Spleen (tissue), 11 donors: ENCODE results near the gene CCDC137. TPM values are rescaled to one million over a fixed set of nuclear protein-coding genes. Genes with fewer than 3 reads are reported as not detected.

Experiments used
- DNase-seq: peaks from one replicate; pipeline ENCODE4 v3.0.0-alpha.2; 2020
- H3K27ac ChIP-seq, 8 donors: fragments of 200-600 bp; sonication (generic) in 7 of 8; 1 replicate in 4 of 8; 2 replicates in 4 of 8; pipeline versions ENCODE4 v1.5.0 to v1.8.0; 2016 to 2021; ENCODE audit warnings: inconsistent platforms in 4 of 8, mild to moderate bottlenecking in 4 of 8, moderate library complexity in 1 of 8
- H3K27me3 ChIP-seq, 7 donors: fragments of 200-600 bp; sonication (generic) in 6 of 7; replicated peaks in 1 of 7; 1 replicate in 4 of 7; 2 replicates in 3 of 7; pipeline versions ENCODE4 v1.5.0 to v1.8.0; 2016 to 2021; ENCODE audit warnings: inconsistent platforms in 3 of 7, mild to moderate bottlenecking in 1 of 7
- H3K36me3 ChIP-seq, 6 donors: fragments of 200-600 bp; sonication (generic) in 5 of 6; 1 replicate in 4 of 6; 2 replicates in 2 of 6; pipeline versions ENCODE4 v1.5.0 to v1.8.0; 2016 to 2021; ENCODE audit warnings: inconsistent platforms in 2 of 6
- H3K4me1 ChIP-seq, 6 donors: fragments of 200-600 bp; sonication (generic) in 5 of 6; 1 replicate in 3 of 6; 2 replicates in 3 of 6; pipeline versions ENCODE4 v1.5.0 to v1.8.0; 2016 to 2021; ENCODE audit warnings: inconsistent platforms in 3 of 6
- H3K4me3 ChIP-seq, 8 donors: fragments of 200-600 bp; sonication (generic) in 7 of 8; 1 replicate in 4 of 8; 2 replicates in 4 of 8; pipeline versions ENCODE4 v1.5.0 to v1.8.0; 2016 to 2021; ENCODE audit warnings: inconsistent platforms in 4 of 8, mild to moderate bottlenecking in 4 of 8, moderate library complexity in 2 of 8
- H3K9me3 ChIP-seq, 8 donors: fragments of 200-600 bp; sonication (generic) in 7 of 8; 1 replicate in 4 of 8; 2 replicates in 4 of 8; pipeline versions ENCODE4 v1.5.0 to v1.8.0; 2016 to 2021; ENCODE audit warnings: inconsistent platforms in 4 of 8
- POLR2A ChIP-seq, 3 donors: fragments of 450-650 bp; IDR thresholded peaks; one replicate each; pipeline ENCODE4 v1.5.1; 2017; ENCODE audit warnings: antibody characterized with exemption in 3 of 3, mild to moderate bottlenecking in 1 of 3
- POLR2AphosphoS5 ChIP-seq, 3 donors: sonication (generic); formaldehyde crosslinking; IDR thresholded peaks; one replicate each; pipeline ENCODE4 v1.5.1; 2017; ENCODE audit warnings: antibody characterized with exemption in 3 of 3
- WGBS, 5 donors: extraction: QIAGEN DNeasy Blood & Tissue Kit in 3 of 5; methylation state at CpG; one replicate each; pipeline versions ENCODE4 v1.1.5 to v1.1.7; 2013 to 2018; 5-methylcytosine and 5-hydroxymethylcytosine counted together
- intact Hi-C: fragments of 100-400 bp; cut with DNase I; formaldehyde crosslinking; loops from one replicate; pipeline ENCODE4 v1.15.0; 2023; ENCODE audit warnings: low total_unique reads
- polyA plus RNA-seq, 3 donors: library from polyadenylated mRNA; stranded (reverse); fragments of 200-250 nt; gene quantifications; one replicate each; pipeline ENCODE4 v1.2.1, GENCODE V29; 2013
- total RNA-seq, 7 donors: library from RNA; depleted of rRNA in 3 of 7; stranded (reverse); fragments of >200 nt in 3 of 7; fragmentation: NEBNext Ultra II Directional in 4 of 7; extraction: Animal tissue kit (Norgen Biotek cat#: 25700) in 4 of 7; gene quantifications; one replicate each; pipeline versions ENCODE4 v1.1.0 to v1.2.1, GENCODE V29; 2016 to 2021
- TF ChIP-seq, protein P1 (sequence below), 11 experiments: fragments of 200-600 bp in 7 of 11; fragments of 450-650 bp in 4 of 11; sonication (generic) in 4 of 11; IDR thresholded peaks in 8 of 11; conservative IDR thresholded peaks in 3 of 11; 1 replicate in 7 of 11; 2 replicates in 4 of 11; pipeline versions ENCODE4 v1.4.0 to v1.8.0; 2016 to 2021; ENCODE audit warnings: antibody characterized with exemption in 11 of 11, inconsistent platforms in 4 of 11, mild to moderate bottlenecking in 1 of 11
- donor health status: healthy with polysubstance abuse.
- donor health status: DM: no; HTN: no; CAD: no; lungs with moderate emphysema.
- donor health status: DM: no; HTN: no; CAD: no.
- donor health status: Bipolar disorder and iron deficiency.
- donor health status: healthy.
- donor health status: DM: no; HTN: no; CAD: no.
- donor health status: DM: yes; HTN: yes; CAD: no.

CCDC137 gene
- total and polyA plus RNA-seq, 10 donors: 10.7 to 40.1 (median 19.9) TPM

DNA sequence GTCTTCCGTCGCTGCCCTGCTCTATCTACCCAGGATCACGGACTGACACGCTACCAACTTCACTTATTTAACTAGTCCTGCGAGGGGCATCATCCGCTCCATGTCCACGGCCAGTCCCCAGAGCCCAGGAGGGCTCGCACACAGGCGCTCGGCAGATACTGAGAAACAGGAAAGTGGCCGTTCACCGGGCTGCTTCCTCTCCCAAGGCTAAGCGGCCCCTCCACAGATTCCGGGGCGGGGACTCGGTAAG lies 520 bp upstream of the CCDC137 start:
- Histone ChIP-seq H3K4me3 (peak overlapping the region; percentile 86 to 100 (median 96)), H3K36me3 (peaks cover 0 to 50% (median 31%) of the 10 kb centered on the region in 6 donors), H3K27me3 (no peaks in the 10 kb centered on the region), H3K9me3 (no peaks in the 10 kb centered on the region), H3K27ac (peak overlapping the region; percentile 93 to 97 (median 96)), H3K4me1 (peaks cover 18 to 80% (median 40%) of the 10 kb centered on the region in 6 donors)
- no peak for DNase-seq
- WGBS, 5 donors: 0 to 1% (median 1%) methylated on average over 7 to 16 of the region's 16 CpGs
- intact Hi-C loops: no loop called here
- TF ChIP-seq POLR2A (IDR thresholded peaks at IDR 0.05) (no peak), POLR2AphosphoS5 (IDR thresholded peaks at IDR 0.05) (no peak)
- TF ChIP-seq, protein P1, sequence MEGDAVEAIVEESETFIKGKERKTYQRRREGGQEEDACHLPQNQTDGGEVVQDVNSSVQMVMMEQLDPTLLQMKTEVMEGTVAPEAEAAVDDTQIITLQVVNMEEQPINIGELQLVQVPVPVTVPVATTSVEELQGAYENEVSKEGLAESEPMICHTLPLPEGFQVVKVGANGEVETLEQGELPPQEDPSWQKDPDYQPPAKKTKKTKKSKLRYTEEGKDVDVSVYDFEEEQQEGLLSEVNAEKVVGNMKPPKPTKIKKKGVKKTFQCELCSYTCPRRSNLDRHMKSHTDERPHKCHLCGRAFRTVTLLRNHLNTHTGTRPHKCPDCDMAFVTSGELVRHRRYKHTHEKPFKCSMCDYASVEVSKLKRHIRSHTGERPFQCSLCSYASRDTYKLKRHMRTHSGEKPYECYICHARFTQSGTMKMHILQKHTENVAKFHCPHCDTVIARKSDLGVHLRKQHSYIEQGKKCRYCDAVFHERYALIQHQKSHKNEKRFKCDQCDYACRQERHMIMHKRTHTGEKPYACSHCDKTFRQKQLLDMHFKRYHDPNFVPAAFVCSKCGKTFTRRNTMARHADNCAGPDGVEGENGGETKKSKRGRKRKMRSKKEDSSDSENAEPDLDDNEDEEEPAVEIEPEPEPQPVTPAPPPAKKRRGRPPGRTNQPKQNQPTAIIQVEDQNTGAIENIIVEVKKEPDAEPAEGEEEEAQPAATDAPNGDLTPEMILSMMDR (IDR thresholded peaks at IDR 0.05 in 8 of 11, conservative IDR thresholded peaks at IDR 0.05 in 3 of 11): no peak

- WGBS, 5 donors: 80 to 88% (median 82%) methylated on average over 18 of the region's 18 CpGs
- Histone ChIP-seq H3K4me3 (peak overlapping the region in 5 of 8 donors; percentile 14 to 100 (median 96)), H3K9me3 (no peaks in the 10 kb centered on the region), H3K4me1 (peaks cover 18 to 72% (median 40%) of the 10 kb centered on the region in 6 donors), H3K36me3 (peaks cover 0 to 67% (median 48%) of the 10 kb centered on the region in 6 donors), H3K27me3 (no peaks in the 10 kb centered on the region), H3K27ac (no peak overlapping the region)
- no peak for TF ChIP-seq POLR2AphosphoS5 (IDR thresholded peaks at IDR 0.05)
- TF ChIP-seq, protein P1 (IDR thresholded peaks at IDR 0.05 in 8 of 11, conservative IDR thresholded peaks at IDR 0.05 in 3 of 11): no peak
- no peak for TF ChIP-seq POLR2A (IDR thresholded peaks at IDR 0.05)
- DNase-seq: no peak
- intact Hi-C loops: no loop called here
Observed at GRCh38 chr17:81667754-81668153, 1.2 kb downstream of the CCDC137 start.

GRCh38 chr17:81672504-81672903 lies 6.0 kb downstream of the CCDC137 start:
- 83 to 93% (median 92%) methylated on average over 10 to 18 of the region's 18 CpGs for WGBS, 5 donors
- peaks cover 0 to 80% (median 57%) of the 10 kb centered on the region in 6 donors for H3K36me3 ChIP-seq
- DNase-seq: peak; percentile 73
- H3K27me3 ChIP-seq: no peaks in the 10 kb centered on the region
- H3K4me1 ChIP-seq: peaks cover 6 to 47% (median 20%) of the 10 kb centered on the region in 6 donors
- TF ChIP-seq, protein P1 (IDR thresholded peaks at IDR 0.05 in 8 of 11, conservative IDR thresholded peaks at IDR 0.05 in 3 of 11): no peak
- TF ChIP-seq POLR2A (IDR thresholded peaks at IDR 0.05): no peak
- TF ChIP-seq POLR2AphosphoS5 (IDR thresholded peaks at IDR 0.05): peak in 1 of 3 donors; percentile 48
- intact Hi-C loops: no loop called here
- H3K27ac ChIP-seq: no peak overlapping the region
- H3K9me3 ChIP-seq: no peaks in the 10 kb centered on the region
- H3K4me3 ChIP-seq: no peak overlapping the region

GRCh38 chr17:81672954-81673353 lies 6.4 kb downstream of the CCDC137 start:
- Histone ChIP-seq H3K4me1 (peaks cover 2 to 42% (median 16%) of the 10 kb centered on the region in 6 donors), H3K27me3 (no peaks in the 10 kb centered on the region), H3K9me3 (no peaks in the 10 kb centered on the region), H3K27ac (no peak overlapping the region), H3K4me3 (no peak overlapping the region), H3K36me3 (peaks cover 0 to 77% (median 57%) of the 10 kb centered on the region in 6 donors)
- 93 to 97% (median 94%) methylated on average over 15 to 16 of the region's 16 CpGs for WGBS, 5 donors
- intact Hi-C loops: no loop called here
- peak; percentile 63 for DNase-seq
- no peak for TF ChIP-seq POLR2AphosphoS5 (IDR thresholded peaks at IDR 0.05)
- no peak for TF ChIP-seq POLR2A (IDR thresholded peaks at IDR 0.05)
- TF ChIP-seq, protein P1 (IDR thresholded peaks at IDR 0.05 in 8 of 11, conservative IDR thresholded peaks at IDR 0.05 in 3 of 11): no peak
